Esophagus squamous epithelium (tissue), 4 donors: ENCODE data around the gene AK3.

ENCODE experiments used
- POLR2A ChIP-seq, 4 donors: fragments of 450-650 bp; IDR thresholded peaks; one replicate each; pipeline ENCODE4 v1.6.1; 2017; ENCODE audit warnings: antibody characterized with exemption in 4 of 4, mild to moderate bottlenecking in 4 of 4, moderate library complexity in 3 of 4
- TF ChIP-seq, protein P1 (sequence below), 6 experiments: fragments of 450-650 bp in 4 of 6; fragments of 200-600 bp in 2 of 6; sonication (generic) in 2 of 6; IDR thresholded peaks; one replicate each; pipeline ENCODE4 v1.5.1; 2016 to 2019; ENCODE audit warnings: antibody characterized with exemption in 6 of 6, mild to moderate bottlenecking in 4 of 6, moderate library complexity in 4 of 6

DNA sequence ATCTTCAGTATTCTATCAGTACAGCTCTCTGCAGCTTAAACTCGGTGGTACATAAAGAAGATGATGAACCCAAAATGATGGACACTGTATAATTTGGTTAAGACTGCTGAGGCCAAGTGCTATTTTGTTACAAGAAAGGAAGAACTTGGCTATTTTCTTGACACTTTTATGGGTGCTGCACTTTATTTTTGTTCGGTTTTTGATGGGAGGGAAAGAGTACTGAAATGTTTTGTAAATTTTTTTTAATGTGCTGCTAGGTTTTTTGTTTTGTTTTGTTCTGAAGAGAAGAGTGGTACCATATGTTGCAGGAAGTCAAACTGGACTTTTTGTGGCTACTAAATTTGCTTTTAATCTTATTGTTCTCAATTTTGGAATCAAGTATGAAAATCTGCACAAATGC lies 35.0 kb downstream of the AK3 start:
- no peak for TF ChIP-seq POLR2A (IDR thresholded peaks at IDR 0.05)
- TF ChIP-seq, protein P1, sequence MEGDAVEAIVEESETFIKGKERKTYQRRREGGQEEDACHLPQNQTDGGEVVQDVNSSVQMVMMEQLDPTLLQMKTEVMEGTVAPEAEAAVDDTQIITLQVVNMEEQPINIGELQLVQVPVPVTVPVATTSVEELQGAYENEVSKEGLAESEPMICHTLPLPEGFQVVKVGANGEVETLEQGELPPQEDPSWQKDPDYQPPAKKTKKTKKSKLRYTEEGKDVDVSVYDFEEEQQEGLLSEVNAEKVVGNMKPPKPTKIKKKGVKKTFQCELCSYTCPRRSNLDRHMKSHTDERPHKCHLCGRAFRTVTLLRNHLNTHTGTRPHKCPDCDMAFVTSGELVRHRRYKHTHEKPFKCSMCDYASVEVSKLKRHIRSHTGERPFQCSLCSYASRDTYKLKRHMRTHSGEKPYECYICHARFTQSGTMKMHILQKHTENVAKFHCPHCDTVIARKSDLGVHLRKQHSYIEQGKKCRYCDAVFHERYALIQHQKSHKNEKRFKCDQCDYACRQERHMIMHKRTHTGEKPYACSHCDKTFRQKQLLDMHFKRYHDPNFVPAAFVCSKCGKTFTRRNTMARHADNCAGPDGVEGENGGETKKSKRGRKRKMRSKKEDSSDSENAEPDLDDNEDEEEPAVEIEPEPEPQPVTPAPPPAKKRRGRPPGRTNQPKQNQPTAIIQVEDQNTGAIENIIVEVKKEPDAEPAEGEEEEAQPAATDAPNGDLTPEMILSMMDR (IDR thresholded peaks at IDR 0.05) = no peak
